GM18861 (cell line): Measurements from ENCODE around the gene UBE4B.

Experiments used
- ATAC-seq: cut with Tn5 transposase; IDR thresholded peaks from one replicate; pipeline ENCODE4 v1.9.1; 2021; ENCODE audit not compliant: unreplicated experiment

UBE4B gene

GRCh38 chr1:10108948-10109708 lies 76.4 kb downstream of the UBE4B start:
- no peak for ATAC-seq

- no peak for ATAC-seq
Measured at GRCh38 chr1:10113501-10113900, 80.7 kb downstream of the UBE4B start.

- ATAC-seq = no peak
Measured at GRCh38 chr1:10114746-10115145, 82.0 kb downstream of the UBE4B start.

- ATAC-seq = no peak
Measured at GRCh38 chr1:10117132-10117531, 84.4 kb downstream of the UBE4B start.

GRCh38 chr1:10117865-10118264 lies 85.1 kb downstream of the UBE4B start:
- ATAC-seq = no peak

GRCh38 chr1:10121688-10122087 lies 88.9 kb downstream of the UBE4B start:
- no peak for ATAC-seq

- ATAC-seq = no peak
Measured at GRCh38 chr1:10122926-10123325, 90.2 kb downstream of the UBE4B start.

GRCh38 chr1:10128101-10128765 lies 95.5 kb downstream of the UBE4B start:
- ATAC-seq = no peak

- no peak for ATAC-seq
Measured at GRCh38 chr1:10132316-10132715, 99.6 kb downstream of the UBE4B start.

- no peak for ATAC-seq
Measured at GRCh38 chr1:10132852-10133251, 100.1 kb downstream of the UBE4B start.

- ATAC-seq = no peak
Measured at GRCh38 chr1:10140981-10141380, 108.2 kb downstream of the UBE4B start.

GRCh38 chr1:10143961-10144485 lies 111.3 kb downstream of the UBE4B start:
- no peak for ATAC-seq

GRCh38 chr1:10146391-10146790 lies 113.6 kb downstream of the UBE4B start:
- no peak for ATAC-seq

GRCh38 chr1:10149231-10149630 lies 116.5 kb downstream of the UBE4B start:
- ATAC-seq = no peak

GRCh38 chr1:10152709-10153284 lies 120.0 kb downstream of the UBE4B start:
- ATAC-seq = no peak

- no peak for ATAC-seq
Measured at GRCh38 chr1:10155087-10155712, 122.4 kb downstream of the UBE4B start.

GRCh38 chr1:10160173-10160572 lies 127.4 kb downstream of the UBE4B start:
- ATAC-seq = no peak

- ATAC-seq = no peak
Measured at GRCh38 chr1:10160907-10161490, 128.2 kb downstream of the UBE4B start.

GRCh38 chr1:10161541-10162290 lies 129.0 kb downstream of the UBE4B start:
- no peak for ATAC-seq

- no peak for ATAC-seq
Measured at GRCh38 chr1:10168912-10169514, 136.3 kb downstream of the UBE4B start.
